ENCODE measurements around the gene FCSK. TPM values are rescaled to one million over a fixed set of nuclear protein-coding genes. Genes with fewer than 3 reads are reported as not detected.
"Not testable (repeated sequence)": the region's sequence is repeated elsewhere in the genome, so short reads cannot be mapped to it uniquely, and the experiment has no call there.

Gene FCSK
- total RNA-seq, 2 donors from 2014 or later = 6.1 to 16.6 TPM

- peaks cover 9% of the 10 kb centered on the region in 2 donors for H3K36me3 Mint-ChIP-seq
- DNase-seq (ENCODE audit: low spot score in 2 of 2) (no peak), ATAC-seq (no peak)
- no peaks in the 10 kb centered on the region for H3K9me3 Mint-ChIP-seq
- H3K27ac Mint-ChIP-seq = no peak overlapping the region
These were observed 12.9 kb upstream of the FCSK start for GRCh38 chr16:70441406-70441990.

GRCh38 chr16:70442344-70442743 lies 12.1 kb upstream of the FCSK start:
- DNase-seq (ENCODE audit: low spot score in 2 of 2) = no peak
- H3K36me3 Mint-ChIP-seq = peaks cover 9% of the 10 kb centered on the region in 2 donors
- no peak overlapping the region for H3K27ac Mint-ChIP-seq
- no peak for ATAC-seq
- H3K9me3 Mint-ChIP-seq = no peaks in the 10 kb centered on the region

GRCh38 chr16:70444249-70445063 lies 9.9 kb upstream of the FCSK start:
- H3K36me3 Mint-ChIP-seq = no peaks in the 10 kb centered on the region
- DNase-seq (ENCODE audit: low spot score in 2 of 2) (no peak), ATAC-seq (no peak)
- H3K9me3 Mint-ChIP-seq = no peaks in the 10 kb centered on the region
- no peak overlapping the region for H3K27ac Mint-ChIP-seq

GRCh38 chr16:70448075-70448474 lies 6.3 kb upstream of the FCSK start:
- DNase-seq (ENCODE audit: low spot score in 2 of 2) (no peak), ATAC-seq (no peak)
- H3K27ac Mint-ChIP-seq = no peak overlapping the region
- H3K9me3 Mint-ChIP-seq = no peaks in the 10 kb centered on the region
- H3K36me3 Mint-ChIP-seq = no peaks in the 10 kb centered on the region

- not testable (repeated sequence) for H3K9me3 Mint-ChIP-seq; H3K27ac Mint-ChIP-seq; ATAC-seq; H3K36me3 Mint-ChIP-seq; DNase-seq (ENCODE audit: low spot score in 2 of 2)
These were observed 4.0 kb upstream of the FCSK start for GRCh38 chr16:70450142-70451003.

- not testable (repeated sequence) for H3K27ac Mint-ChIP-seq; ATAC-seq; DNase-seq (ENCODE audit: low spot score in 2 of 2); H3K36me3 Mint-ChIP-seq; H3K9me3 Mint-ChIP-seq
These were observed 3.4 kb upstream of the FCSK start for GRCh38 chr16:70451004-70451340.

GRCh38 chr16:70453117-70453891 lies 1.1 kb upstream of the FCSK start:
- Mint-ChIP-seq H3K27ac (peak overlapping the region; percentile 87 to 92), H3K9me3 (no peaks in the 10 kb centered on the region), H3K36me3 (peaks cover 0 to 7% of the 10 kb centered on the region in 2 donors)
- ATAC-seq (no peak), DNase-seq (ENCODE audit: low spot score in 2 of 2) (no peak)

- ATAC-seq (peak in 1 of 2 donors; percentile 9), DNase-seq (ENCODE audit: low spot score in 2 of 2) (no peak)
- Mint-ChIP-seq H3K36me3 (peaks cover 0 to 7% of the 10 kb centered on the region in 2 donors), H3K27ac (peak overlapping the region; percentile 87 to 92), H3K9me3 (no peaks in the 10 kb centered on the region)
These were observed 538 bp upstream of the FCSK start for GRCh38 chr16:70453892-70454221.

- Mint-ChIP-seq H3K36me3 (peaks cover 0 to 7% of the 10 kb centered on the region in 2 donors), H3K9me3 (no peaks in the 10 kb centered on the region), H3K27ac (no peak overlapping the region)
- DNase-seq (ENCODE audit: low spot score in 2 of 2) (no peak), ATAC-seq (no peak)
These were observed 1.5 kb downstream of the FCSK start for GRCh38 chr16:70455910-70456309.

GRCh38 chr16:70457446-70458166 lies 3.2 kb downstream of the FCSK start:
- H3K27ac Mint-ChIP-seq = no peak overlapping the region
- peaks cover 0 to 7% of the 10 kb centered on the region in 2 donors for H3K36me3 Mint-ChIP-seq
- DNase-seq (ENCODE audit: low spot score in 2 of 2) (no peak), ATAC-seq (no peak)
- H3K9me3 Mint-ChIP-seq = no peaks in the 10 kb centered on the region

GRCh38 chr16:70460737-70461261 lies 6.4 kb downstream of the FCSK start:
- no peak for ATAC-seq
- no peak for DNase-seq (ENCODE audit: low spot score in 2 of 2)
- Mint-ChIP-seq H3K27ac (peak overlapping the region in 1 of 2 donors; percentile 72), H3K36me3 (no peaks in the 10 kb centered on the region), H3K9me3 (no peaks in the 10 kb centered on the region)

GRCh38 chr16:70463235-70463634 lies 8.8 kb downstream of the FCSK start:
- ATAC-seq (no peak), DNase-seq (ENCODE audit: low spot score in 2 of 2) (no peak)
- H3K27ac Mint-ChIP-seq = no peak overlapping the region

GRCh38 chr16:70465999-70466804 lies 11.8 kb downstream of the FCSK start:
- no peaks in the 10 kb centered on the region for H3K9me3 Mint-ChIP-seq
- peak overlapping the region in 1 of 2 donors; percentile 60 for H3K27ac Mint-ChIP-seq
- H3K36me3 Mint-ChIP-seq = no peaks in the 10 kb centered on the region
- no peak for DNase-seq (ENCODE audit: low spot score in 2 of 2)
- ATAC-seq = no peak

More at GRCh38 chr16:70463235-70463634, 8.8 kb downstream of the FCSK start:
- no peaks in the 10 kb centered on the region for H3K36me3 Mint-ChIP-seq
- no peaks in the 10 kb centered on the region for H3K9me3 Mint-ChIP-seq

GRCh38 chr16:70466805-70467076 lies 12.3 kb downstream of the FCSK start:
- H3K27ac Mint-ChIP-seq = no peak overlapping the region

GRCh38 chr16:70467113-70467512 lies 12.7 kb downstream of the FCSK start:
- no peaks in the 10 kb centered on the region for H3K36me3 Mint-ChIP-seq
- no peak for ATAC-seq
- no peaks in the 10 kb centered on the region for H3K9me3 Mint-ChIP-seq

More at GRCh38 chr16:70466805-70467076, 12.3 kb downstream of the FCSK start:
- ATAC-seq = no peak
- H3K9me3 Mint-ChIP-seq = no peaks in the 10 kb centered on the region
- no peaks in the 10 kb centered on the region for H3K36me3 Mint-ChIP-seq
- DNase-seq (ENCODE audit: low spot score in 2 of 2) = no peak

More at GRCh38 chr16:70467113-70467512, 12.7 kb downstream of the FCSK start:
- H3K27ac Mint-ChIP-seq = no peak overlapping the region
- DNase-seq (ENCODE audit: low spot score in 2 of 2) = no peak

Data from activated naive CD4-positive, alpha-beta T cell treated with anti-CD3 and anti-CD28 coated beads, Interleukin-2, amount 50 U/mL, for 72 hours (primary cell).